OCI-LY3 (cell line): ENCODE measurements around the gene GGTLC1.

ENCODE experiments used
- CTCF ChIP-seq: fragments of 200-600, 300-600 bp; sonication (generic); IDR thresholded peaks from 2 replicates; pipeline ENCODE4 v1.5.1; 2014; ENCODE audit warnings: antibody characterized with exemption, low read length, low read depth
- EZH2phosphoT487 ChIP-seq: fragments of 200-600 bp; shearing (Covaris generic); IDR thresholded peaks from 2 replicates; pipeline ENCODE4 v1.6.1; 2018; ENCODE audit warnings: antibody characterized with exemption, mixed run types, low read depth

DNA sequence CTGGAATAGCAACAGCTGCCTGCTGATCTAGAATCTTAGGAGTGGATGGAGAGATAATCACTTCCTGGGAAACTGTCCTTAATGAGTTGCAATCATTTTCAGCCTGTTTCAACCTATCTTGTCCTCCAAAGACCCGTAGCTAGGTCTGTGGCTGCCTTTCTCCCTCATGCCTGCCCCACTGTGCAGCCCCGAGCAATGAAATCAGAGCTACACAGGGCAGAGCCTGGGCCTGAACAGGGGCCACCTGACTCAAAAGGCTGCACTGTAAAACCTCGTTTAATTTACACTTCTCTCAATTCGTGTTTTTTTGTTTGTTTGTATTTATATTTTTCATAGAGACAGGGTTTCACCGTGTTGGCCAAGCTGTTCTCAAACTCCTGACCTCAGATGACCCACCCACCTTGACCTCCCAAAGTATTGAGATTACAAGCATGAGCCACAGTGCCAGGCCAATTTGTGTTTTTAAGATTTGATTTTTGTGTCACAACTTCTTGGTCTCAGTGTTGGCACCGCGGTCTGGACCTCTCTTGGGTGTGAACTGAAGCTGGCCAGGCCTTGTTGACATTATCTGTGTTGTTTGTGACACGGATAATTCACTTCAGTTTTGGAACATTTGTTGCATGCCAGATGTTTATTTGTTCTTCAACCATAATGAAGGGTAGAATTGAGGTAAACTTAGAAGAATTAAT, 21.5 kb downstream of the GGTLC1 start:
- no peak for TF ChIP-seq CTCF
- TF ChIP-seq EZH2phosphoT487, result no peak
